ENCODE measurements around the gene CCDC159.

Gene CCDC159

DNA sequence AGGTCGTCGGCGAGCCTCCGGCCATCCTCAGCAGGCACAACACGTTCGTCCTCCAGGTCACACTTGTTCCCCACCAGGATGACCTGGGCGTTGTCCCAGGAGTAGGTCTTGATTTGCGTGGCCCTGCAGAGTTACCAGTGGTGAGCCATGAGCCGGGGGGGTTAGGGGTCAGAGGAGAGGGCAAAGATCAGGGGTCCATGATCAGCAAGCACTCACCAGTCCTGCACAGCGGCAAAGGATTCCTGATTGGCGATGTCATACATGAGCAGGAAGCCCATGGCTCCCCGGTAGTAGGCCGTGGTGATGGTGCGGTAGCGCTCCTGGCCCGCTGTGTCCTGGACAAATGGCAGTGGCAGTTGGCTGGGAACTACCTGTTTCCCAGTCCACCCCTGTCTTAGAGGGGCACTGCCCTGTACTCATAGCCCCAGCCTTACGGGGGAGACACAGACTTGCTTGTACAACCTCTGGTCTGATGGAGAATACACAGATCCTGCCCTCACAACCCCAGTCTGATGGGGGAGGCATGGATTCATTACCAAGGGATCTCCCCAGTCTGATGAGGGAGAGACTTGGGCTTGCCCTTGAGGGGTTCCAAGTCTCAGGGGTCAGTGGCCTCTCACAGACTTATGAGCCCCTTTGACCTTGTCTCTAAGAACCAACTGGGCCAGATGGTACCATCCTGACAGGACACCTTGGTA, 10.7 kb upstream of the CCDC159 start:
- H3K4me1 ChIP-seq (ENCODE audit: control insufficient read depth, low read length), result peaks cover 16% of the 10 kb centered on the region
- TF ChIP-seq EZH2phosphoT487 (IDR thresholded peaks at IDR 0.05; ENCODE audit: borderline replicate concordance, low read length), result no peak
- TF ChIP-seq, protein P1, sequence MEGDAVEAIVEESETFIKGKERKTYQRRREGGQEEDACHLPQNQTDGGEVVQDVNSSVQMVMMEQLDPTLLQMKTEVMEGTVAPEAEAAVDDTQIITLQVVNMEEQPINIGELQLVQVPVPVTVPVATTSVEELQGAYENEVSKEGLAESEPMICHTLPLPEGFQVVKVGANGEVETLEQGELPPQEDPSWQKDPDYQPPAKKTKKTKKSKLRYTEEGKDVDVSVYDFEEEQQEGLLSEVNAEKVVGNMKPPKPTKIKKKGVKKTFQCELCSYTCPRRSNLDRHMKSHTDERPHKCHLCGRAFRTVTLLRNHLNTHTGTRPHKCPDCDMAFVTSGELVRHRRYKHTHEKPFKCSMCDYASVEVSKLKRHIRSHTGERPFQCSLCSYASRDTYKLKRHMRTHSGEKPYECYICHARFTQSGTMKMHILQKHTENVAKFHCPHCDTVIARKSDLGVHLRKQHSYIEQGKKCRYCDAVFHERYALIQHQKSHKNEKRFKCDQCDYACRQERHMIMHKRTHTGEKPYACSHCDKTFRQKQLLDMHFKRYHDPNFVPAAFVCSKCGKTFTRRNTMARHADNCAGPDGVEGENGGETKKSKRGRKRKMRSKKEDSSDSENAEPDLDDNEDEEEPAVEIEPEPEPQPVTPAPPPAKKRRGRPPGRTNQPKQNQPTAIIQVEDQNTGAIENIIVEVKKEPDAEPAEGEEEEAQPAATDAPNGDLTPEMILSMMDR (IDR thresholded peaks at IDR 0.05; ENCODE audit: low read depth, low read length, poor library complexity, severe bottlenecking), result no peak
- H3K27me3 ChIP-seq (ENCODE audit: control insufficient read depth, low read length), result no peaks in the 10 kb centered on the region
- no peaks in the 10 kb centered on the region for H3K9me2 ChIP-seq (replicated peaks; ENCODE audit: control insufficient read depth, low read length)
- no peak overlapping the region for H3K4me3 ChIP-seq (ENCODE audit: low read length)
- no peaks in the 10 kb centered on the region for H3K79me2 ChIP-seq (ENCODE audit: control insufficient read depth, low read length)
- no peak overlapping the region for H3K27ac ChIP-seq (ENCODE audit: low read depth, low read length)
- peaks cover 4% of the 10 kb centered on the region for H3K36me3 ChIP-seq (ENCODE audit: control insufficient read depth, low read length)
- no peaks in the 10 kb centered on the region for H3F3A ChIP-seq (ENCODE audit: control insufficient read depth, insufficient read depth)
- H3K9me3 ChIP-seq (ENCODE audit: control insufficient read depth, insufficient read depth, low read length), result no peaks in the 10 kb centered on the region
- no peaks in the 10 kb centered on the region for H4K20me1 ChIP-seq (ENCODE audit: control insufficient read depth, insufficient read depth, low read depth, low read length)
- H3K4me2 ChIP-seq (ENCODE audit: low read length), result no peak overlapping the region

DNA sequence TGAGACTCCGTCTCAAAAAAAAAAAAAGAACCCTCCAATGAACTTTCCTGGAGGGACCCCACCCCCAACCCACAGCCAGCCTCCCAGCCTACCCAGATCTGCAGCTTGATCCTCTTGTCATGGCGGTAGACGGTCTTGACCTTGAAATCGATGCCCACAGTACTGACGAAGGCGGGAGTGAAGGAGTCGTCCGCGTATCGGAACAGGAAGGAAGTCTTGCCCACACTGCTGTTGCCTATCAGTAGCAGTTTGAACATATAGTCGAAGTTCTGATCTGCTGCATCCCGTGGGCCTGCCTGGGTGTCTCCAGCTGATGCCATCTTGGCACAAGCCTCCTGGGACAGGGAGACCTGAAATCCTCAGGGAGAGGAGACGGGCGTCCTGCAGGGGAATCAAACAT, 9.2 kb upstream of the CCDC159 start:
- no peaks in the 10 kb centered on the region for H3K9me2 ChIP-seq (replicated peaks; ENCODE audit: control insufficient read depth, low read length)
- H3K27ac ChIP-seq (ENCODE audit: low read depth, low read length), result no peak overlapping the region
- H3K27me3 ChIP-seq (ENCODE audit: control insufficient read depth, low read length), result no peaks in the 10 kb centered on the region
- no peaks in the 10 kb centered on the region for H3K9me3 ChIP-seq (ENCODE audit: control insufficient read depth, insufficient read depth, low read length)
- H3F3A ChIP-seq (ENCODE audit: control insufficient read depth, insufficient read depth), result no peaks in the 10 kb centered on the region
- no peaks in the 10 kb centered on the region for H4K20me1 ChIP-seq (ENCODE audit: control insufficient read depth, insufficient read depth, low read depth, low read length)
- H3K79me2 ChIP-seq (ENCODE audit: control insufficient read depth, low read length), result no peaks in the 10 kb centered on the region
- H3K4me3 ChIP-seq (ENCODE audit: low read length), result no peak overlapping the region
- no peak for TF ChIP-seq EZH2phosphoT487 (IDR thresholded peaks at IDR 0.05; ENCODE audit: borderline replicate concordance, low read length)
- TF ChIP-seq, protein P1 (IDR thresholded peaks at IDR 0.05; ENCODE audit: low read depth, low read length, poor library complexity, severe bottlenecking), result no peak
- peaks cover 16% of the 10 kb centered on the region for H3K4me1 ChIP-seq (ENCODE audit: control insufficient read depth, low read length)
- H3K36me3 ChIP-seq (ENCODE audit: control insufficient read depth, low read length), result peaks cover 12% of the 10 kb centered on the region
- no peak overlapping the region for H3K4me2 ChIP-seq (ENCODE audit: low read length)

DNA sequence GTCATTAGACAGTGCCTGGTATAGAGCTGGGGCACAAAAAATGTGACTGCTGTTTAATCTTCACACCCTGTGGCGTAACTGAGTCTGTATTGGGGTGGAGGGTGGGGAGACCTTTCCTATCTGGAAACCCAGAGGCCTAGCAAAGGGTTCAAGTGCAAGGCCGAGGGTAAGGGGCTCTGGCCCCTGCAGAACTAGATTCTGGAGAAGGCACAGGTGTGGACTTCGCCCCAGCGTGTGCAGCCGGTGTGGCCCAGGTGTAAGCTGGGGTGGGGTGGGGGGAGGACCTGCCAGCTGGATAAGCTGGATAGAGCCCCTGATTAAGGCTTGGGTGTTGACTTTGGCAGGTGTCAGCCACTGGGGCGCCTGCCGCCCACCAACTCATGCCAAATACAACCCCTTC, 8.2 kb upstream of the CCDC159 start:
- Histone ChIP-seq H3K79me2 (ENCODE audit: control insufficient read depth, low read length) (no peaks in the 10 kb centered on the region), H3K9me2 (replicated peaks; ENCODE audit: control insufficient read depth, low read length) (no peaks in the 10 kb centered on the region), H3K36me3 (ENCODE audit: control insufficient read depth, low read length) (peaks cover 15% of the 10 kb centered on the region), H3F3A (ENCODE audit: control insufficient read depth, insufficient read depth) (no peaks in the 10 kb centered on the region), H4K20me1 (ENCODE audit: control insufficient read depth, insufficient read depth, low read depth, low read length) (no peaks in the 10 kb centered on the region), H3K4me1 (ENCODE audit: control insufficient read depth, low read length) (peaks cover 16% of the 10 kb centered on the region), H3K9me3 (ENCODE audit: control insufficient read depth, insufficient read depth, low read length) (no peaks in the 10 kb centered on the region), H3K27me3 (ENCODE audit: control insufficient read depth, low read length) (no peaks in the 10 kb centered on the region), H3K27ac (ENCODE audit: low read depth, low read length) (no peak overlapping the region), H3K4me2 (ENCODE audit: low read length) (no peak overlapping the region), H3K4me3 (ENCODE audit: low read length) (no peak overlapping the region)
- no peak for TF ChIP-seq EZH2phosphoT487 (IDR thresholded peaks at IDR 0.05; ENCODE audit: borderline replicate concordance, low read length)
- TF ChIP-seq, protein P1 (IDR thresholded peaks at IDR 0.05; ENCODE audit: low read depth, low read length, poor library complexity, severe bottlenecking), result no peak
